ENCODE measurements around the gene ASF1B. TPM values are rescaled to one million over a fixed set of nuclear protein-coding genes. Genes with fewer than 3 reads are reported as not detected.

The ASF1B gene
- total RNA-seq, 1 experiment from 2014 or later: 78.1 TPM

DNA sequence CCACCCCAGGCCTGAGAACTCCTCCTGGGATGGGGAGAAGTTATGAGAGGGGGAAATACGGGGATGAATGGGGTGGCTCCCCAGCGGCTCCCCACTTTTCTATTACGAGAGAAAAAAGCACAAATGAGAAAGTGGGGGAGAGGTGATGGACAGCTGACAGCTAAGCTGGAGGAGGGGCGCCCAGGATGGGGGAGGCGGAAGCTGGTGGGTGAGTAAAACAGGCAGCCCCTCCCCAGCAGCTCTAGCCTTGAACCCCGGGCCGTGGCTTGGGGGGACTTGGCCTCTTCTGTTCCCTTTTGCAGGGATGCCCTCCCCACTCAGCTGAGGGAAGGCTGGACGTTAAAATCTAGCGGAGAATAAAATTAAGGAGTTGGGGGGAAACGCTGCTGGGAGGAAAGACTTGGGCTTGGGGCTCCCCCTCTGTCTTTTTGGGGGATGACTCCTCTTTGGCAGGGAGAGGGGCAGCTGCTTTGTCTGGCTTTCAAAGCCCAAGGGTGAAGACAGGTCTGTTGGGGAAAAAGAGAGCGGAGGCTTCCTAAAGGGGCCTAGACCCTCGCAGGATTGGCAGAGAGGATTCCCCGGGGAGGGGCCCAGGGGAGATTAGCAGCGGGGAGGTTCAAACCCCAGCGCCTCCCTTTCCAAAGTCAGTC lies 44.5 kb downstream of the ASF1B start (continued):
- TF ChIP-seq, protein P1, sequence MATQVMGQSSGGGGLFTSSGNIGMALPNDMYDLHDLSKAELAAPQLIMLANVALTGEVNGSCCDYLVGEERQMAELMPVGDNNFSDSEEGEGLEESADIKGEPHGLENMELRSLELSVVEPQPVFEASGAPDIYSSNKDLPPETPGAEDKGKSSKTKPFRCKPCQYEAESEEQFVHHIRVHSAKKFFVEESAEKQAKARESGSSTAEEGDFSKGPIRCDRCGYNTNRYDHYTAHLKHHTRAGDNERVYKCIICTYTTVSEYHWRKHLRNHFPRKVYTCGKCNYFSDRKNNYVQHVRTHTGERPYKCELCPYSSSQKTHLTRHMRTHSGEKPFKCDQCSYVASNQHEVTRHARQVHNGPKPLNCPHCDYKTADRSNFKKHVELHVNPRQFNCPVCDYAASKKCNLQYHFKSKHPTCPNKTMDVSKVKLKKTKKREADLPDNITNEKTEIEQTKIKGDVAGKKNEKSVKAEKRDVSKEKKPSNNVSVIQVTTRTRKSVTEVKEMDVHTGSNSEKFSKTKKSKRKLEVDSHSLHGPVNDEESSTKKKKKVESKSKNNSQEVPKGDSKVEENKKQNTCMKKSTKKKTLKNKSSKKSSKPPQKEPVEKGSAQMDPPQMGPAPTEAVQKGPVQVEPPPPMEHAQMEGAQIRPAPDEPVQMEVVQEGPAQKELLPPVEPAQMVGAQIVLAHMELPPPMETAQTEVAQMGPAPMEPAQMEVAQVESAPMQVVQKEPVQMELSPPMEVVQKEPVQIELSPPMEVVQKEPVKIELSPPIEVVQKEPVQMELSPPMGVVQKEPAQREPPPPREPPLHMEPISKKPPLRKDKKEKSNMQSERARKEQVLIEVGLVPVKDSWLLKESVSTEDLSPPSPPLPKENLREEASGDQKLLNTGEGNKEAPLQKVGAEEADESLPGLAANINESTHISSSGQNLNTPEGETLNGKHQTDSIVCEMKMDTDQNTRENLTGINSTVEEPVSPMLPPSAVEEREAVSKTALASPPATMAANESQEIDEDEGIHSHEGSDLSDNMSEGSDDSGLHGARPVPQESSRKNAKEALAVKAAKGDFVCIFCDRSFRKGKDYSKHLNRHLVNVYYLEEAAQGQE (IDR thresholded peaks at IDR 0.05; ENCODE audit: low read depth): no peak

DNA sequence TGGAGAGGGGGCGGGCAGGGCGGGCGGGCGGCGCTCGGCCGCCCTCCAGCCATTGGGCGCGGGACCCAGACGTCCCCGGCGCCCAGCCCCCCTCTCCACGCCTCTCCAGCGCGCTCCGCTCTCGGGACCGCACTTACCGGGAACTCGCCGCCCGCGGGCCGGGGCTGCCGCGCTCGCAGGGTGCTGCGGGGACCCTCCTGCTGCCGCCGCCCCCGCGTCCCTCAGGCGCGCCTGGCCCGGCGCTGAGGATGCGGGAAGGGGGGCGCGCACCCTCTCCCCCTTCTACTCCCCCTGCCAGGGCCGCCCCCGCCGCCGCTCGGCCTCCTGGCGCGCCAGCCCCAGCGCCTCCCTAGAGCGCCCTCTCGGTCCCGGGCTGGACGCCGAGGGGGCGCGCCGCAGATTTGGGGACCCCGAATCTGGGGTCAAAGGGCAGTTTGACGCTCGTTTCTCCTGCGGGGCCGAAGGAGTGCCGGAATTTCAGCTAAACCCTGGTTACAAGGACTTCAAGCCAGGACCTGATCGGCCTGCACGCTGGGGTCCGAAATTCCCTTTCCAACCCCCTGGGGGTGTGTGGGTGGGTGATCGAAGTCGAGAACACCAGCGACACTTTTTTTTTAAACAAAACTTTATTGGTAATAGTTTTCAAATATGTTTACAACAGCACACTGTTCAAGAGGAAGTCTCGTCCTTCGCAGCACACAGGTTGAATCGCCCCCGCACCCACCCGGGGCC lies 45.1 kb downstream of the ASF1B start:
- Histone ChIP-seq H3K27ac (ENCODE audit: low read depth, low read length) (peak overlapping the region; percentile 83), H3K4me1 (ENCODE audit: control insufficient read depth in 1 of 2, insufficient read depth in 2 of 2, low read length in 2 of 2) (peaks cover 12 to 19% of the 10 kb centered on the region in 2 experiments), H2AFZ (ENCODE audit: low read depth, low read length, poor library complexity, severe bottlenecking) (no peak overlapping the region), H3K79me2 (ENCODE audit: insufficient read depth, low read length) (no peaks in the 10 kb centered on the region), H3K4me2 (ENCODE audit: low read length) (peak overlapping the region; percentile 91), H3K9me3 (ENCODE audit: control insufficient read depth in 1 of 2, insufficient read depth in 1 of 2, low read depth in 1 of 2, low read length in 2 of 2) (peaks cover 3 to 7% of the 10 kb centered on the region in 2 experiments; a peak in 1 of 4 replicates), H3K9ac (ENCODE audit: low read length) (peak overlapping the region; percentile 73), H3K9me2 (ENCODE audit: insufficient read depth) (no peaks in the 10 kb centered on the region), H3K36me3 (ENCODE audit: control insufficient read depth in 1 of 2, insufficient read depth in 2 of 2, low read length in 2 of 2) (peaks cover 0 to 3% of the 10 kb centered on the region in 2 experiments; a peak in 1 of 4 replicates), H3K27me3 (ENCODE audit: insufficient read depth, low read length) (no peaks in the 10 kb centered on the region), H3K4me3 (replicated peaks in 1 of 2; ENCODE audit: low read depth in 1 of 2, low read length in 2 of 2) (peak overlapping the region; percentile 41 to 66), H4K20me1 (ENCODE audit: insufficient read depth) (no peaks in the 10 kb centered on the region)
- ChIA-PET POLR2A (interaction anchor here (0.6 kb wide), 1 partner anchor 20 kb away, joined by 3 read pairs; no protein-coding TSS in a partner anchor), RAD21 (ENCODE audit: low non-redundant PET in 1 of 2, low total read pairs in 2 of 2, uncharacterized antibody in 2 of 2, unreplicated experiment in 2 of 2) (no interaction called here), CTCF (no interaction called here)
- ATAC-seq: peak; percentile 84
- no peak for DNase-seq (ENCODE audit: low read depth, low spot score)
- no TSS peak for BruUV-seq (replicated peaks)
- intact Hi-C loops (cut with micrococcal nuclease): no loop called here
- TF ChIP-seq ZFX (IDR thresholded peaks at IDR 0.05): peak; percentile 39; the same call in 1 of the 2 replicates
- no peak for TF ChIP-seq EZH2phosphoT487 (IDR thresholded peaks at IDR 0.05; ENCODE audit: borderline replicate concordance)
- peak; percentile 79 for TF ChIP-seq EGR1 (IDR thresholded peaks at IDR 0.05; ENCODE audit: low read depth)
- TF ChIP-seq, protein P2, sequence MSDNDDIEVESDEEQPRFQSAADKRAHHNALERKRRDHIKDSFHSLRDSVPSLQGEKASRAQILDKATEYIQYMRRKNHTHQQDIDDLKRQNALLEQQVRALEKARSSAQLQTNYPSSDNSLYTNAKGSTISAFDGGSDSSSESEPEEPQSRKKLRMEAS (IDR thresholded peaks at IDR 0.05): no peak; the same call in 1 of the 2 replicates
- peak; percentile 78 for TF ChIP-seq POLR2AphosphoS5 (IDR thresholded peaks at IDR 0.05; ENCODE audit: low read depth, low read length)
- TF ChIP-seq JUND (IDR thresholded peaks at IDR 0.05): no peak
- TF ChIP-seq CBX3 (IDR thresholded peaks at IDR 0.05; ENCODE audit: low read depth): no peak
- TF ChIP-seq SIN3A (IDR thresholded peaks at IDR 0.05; ENCODE audit: low read depth): 0 out of 2 replicates have a peak, but pooled peaks have one; percentile 2
- TF ChIP-seq, protein P3, sequence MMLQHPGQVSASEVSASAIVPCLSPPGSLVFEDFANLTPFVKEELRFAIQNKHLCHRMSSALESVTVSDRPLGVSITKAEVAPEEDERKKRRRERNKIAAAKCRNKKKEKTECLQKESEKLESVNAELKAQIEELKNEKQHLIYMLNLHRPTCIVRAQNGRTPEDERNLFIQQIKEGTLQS (IDR thresholded peaks at IDR 0.05): no peak
- TF ChIP-seq, protein P4, sequence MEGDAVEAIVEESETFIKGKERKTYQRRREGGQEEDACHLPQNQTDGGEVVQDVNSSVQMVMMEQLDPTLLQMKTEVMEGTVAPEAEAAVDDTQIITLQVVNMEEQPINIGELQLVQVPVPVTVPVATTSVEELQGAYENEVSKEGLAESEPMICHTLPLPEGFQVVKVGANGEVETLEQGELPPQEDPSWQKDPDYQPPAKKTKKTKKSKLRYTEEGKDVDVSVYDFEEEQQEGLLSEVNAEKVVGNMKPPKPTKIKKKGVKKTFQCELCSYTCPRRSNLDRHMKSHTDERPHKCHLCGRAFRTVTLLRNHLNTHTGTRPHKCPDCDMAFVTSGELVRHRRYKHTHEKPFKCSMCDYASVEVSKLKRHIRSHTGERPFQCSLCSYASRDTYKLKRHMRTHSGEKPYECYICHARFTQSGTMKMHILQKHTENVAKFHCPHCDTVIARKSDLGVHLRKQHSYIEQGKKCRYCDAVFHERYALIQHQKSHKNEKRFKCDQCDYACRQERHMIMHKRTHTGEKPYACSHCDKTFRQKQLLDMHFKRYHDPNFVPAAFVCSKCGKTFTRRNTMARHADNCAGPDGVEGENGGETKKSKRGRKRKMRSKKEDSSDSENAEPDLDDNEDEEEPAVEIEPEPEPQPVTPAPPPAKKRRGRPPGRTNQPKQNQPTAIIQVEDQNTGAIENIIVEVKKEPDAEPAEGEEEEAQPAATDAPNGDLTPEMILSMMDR (IDR thresholded peaks at IDR 0.05 in 2 of 3, conservative IDR thresholded peaks at IDR 0.05 in 1 of 3; ENCODE audit: borderline replicate concordance in 1 of 3, insufficient read depth in 1 of 3, low read depth in 2 of 3, low read length in 2 of 3): peak; percentile 27 to 29 (median 29); a peak in 4 of 6 replicates

Data from HCT116 (cell line).